SH-SY5Y (cell line): ENCODE results near the gene SKIC2.
"Not testable (repeated sequence)": the region's sequence is repeated elsewhere in the genome, so short reads cannot be mapped to it uniquely, and the experiment has no call there.

Experiments used
- GATA2 ChIP-seq: IDR thresholded peaks from 2 replicates; pipeline ENCODE4 v1.6.1; 2011; ENCODE audit warnings: mild to moderate bottlenecking, low read depth, low read length
- GATA3 ChIP-seq: IDR thresholded peaks from 2 replicates; pipeline ENCODE4 v1.6.1; 2011; ENCODE audit warnings: low read depth, mild to moderate bottlenecking, low read length, moderate library complexity

Gene SKIC2

DNA sequence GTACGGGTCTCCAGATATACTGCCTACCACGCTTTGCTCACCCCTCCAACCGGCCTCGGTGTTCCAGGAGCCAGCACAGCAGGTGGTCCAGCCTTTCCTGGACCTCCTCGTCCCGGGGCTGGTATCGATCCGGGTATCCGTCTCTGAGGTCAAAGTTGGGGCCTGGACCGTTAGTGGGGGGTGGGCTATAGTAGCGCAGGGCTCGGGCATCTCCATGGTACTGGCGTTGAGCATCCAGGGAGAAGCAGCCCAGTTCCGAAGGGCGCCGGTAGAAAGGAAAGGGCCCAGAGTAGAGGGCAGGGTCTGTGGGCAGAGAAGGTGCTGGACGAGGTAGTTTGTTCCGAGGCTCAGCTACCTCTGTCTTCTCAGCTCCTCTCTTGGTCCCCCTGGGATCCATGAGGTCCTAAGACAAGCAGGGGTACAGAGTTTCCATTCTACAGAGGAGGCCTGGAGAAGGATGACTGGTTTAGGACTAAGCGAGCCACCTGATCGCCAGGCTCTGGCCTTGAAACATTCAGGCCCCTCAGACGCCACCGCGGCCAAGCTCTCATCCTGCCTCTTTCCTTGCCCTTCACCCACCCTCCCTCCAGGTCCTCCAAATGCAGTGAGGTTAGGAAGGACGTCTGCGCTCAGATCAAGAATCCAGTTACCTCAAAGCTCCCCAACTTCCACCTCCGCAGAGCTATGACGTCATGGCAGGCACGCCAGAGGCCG, 12.5 kb downstream of the SKIC2 start:
- TF ChIP-seq GATA3, result no peak
- TF ChIP-seq GATA2, result no peak

DNA sequence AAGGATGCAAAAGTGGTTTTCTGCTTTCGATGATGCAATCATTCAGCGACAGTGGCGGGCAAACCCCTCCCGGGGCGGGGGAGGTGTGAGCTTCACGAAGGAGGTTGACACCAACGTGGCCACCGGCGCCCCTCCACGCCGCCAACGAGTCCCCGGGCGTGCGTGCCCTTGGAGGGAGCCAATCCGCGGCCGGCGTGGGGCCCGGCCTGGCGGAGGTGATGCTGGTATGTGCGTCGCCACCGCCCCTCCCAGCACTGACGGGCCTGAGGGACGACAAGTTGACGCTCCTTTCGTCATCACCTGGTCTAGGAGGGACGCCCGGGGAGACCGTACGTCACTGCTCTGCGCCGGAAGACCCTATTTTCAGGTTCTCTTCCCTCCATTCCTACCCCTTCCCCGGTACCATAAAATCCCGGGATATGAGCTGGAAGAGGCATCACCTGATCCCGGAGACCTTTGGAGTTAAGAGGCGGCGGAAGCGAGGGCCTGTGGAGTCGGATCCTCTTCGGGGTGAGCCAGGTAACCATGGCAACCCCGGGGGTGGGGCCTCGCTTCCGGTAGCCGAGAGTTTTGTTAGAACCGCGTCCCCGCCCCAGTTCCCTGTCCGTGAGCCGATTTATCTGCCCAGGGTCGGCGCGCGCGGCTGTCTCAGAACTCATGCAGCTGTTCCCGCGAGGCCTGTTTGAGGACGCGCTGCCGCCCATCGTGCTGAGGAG, 13.2 kb downstream of the SKIC2 start, which contains the start of gene DXO:
Gene DXO, minus strand, starts transcription at position 146 of the 716 bp plus-strand sequence. CDS start 463 bp downstream, outside the sequence.
- no peak for TF ChIP-seq GATA3
- no peak for TF ChIP-seq GATA2

- no peak for TF ChIP-seq GATA2
- no peak for TF ChIP-seq GATA3
Measured at GRCh38 chr6:31972709-31973350, 13.9 kb downstream of the SKIC2 start.

GRCh38 chr6:31977816-31978431, 18.9 kb downstream of the SKIC2 start:
- TF ChIP-seq GATA3 (no peak), GATA2 (no peak)

- TF ChIP-seq GATA2 (no peak), GATA3 (no peak)
Measured at GRCh38 chr6:31978831-31979230, 19.9 kb downstream of the SKIC2 start.

DNA sequence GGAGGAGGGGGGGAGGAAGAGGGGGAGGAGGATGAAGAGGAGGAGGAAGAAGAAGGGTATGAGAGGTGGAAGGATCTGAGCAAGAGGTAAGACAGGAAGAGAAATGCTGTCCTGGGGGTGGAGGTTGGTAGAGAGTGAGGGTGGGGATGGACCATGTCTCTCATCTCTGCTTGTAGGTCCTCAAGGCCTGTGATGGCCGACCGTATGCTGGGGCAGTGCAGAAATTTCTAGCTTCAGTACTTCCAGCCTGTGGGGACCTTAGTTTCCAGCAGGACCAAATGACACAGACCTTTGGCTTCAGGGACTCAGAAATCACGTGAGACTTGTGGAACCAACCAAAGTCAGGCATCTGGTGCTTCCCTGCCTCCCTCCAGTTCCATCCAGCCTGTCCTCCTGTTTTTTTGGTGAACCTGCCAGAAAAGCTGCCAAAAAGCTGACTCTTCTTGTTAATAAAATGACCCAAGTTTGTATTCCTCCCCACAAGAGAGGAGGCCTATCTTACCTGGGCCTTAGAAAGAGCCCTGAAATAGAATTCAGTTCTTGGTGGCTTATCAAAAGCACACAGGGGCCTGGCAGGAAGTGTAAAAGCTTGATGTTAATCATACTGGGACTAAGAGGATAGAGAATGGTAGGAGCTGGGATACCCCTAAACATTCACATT, 20.4 kb downstream of the SKIC2 start:
- TF ChIP-seq GATA3 (no peak), GATA2 (no peak)

- not testable (repeated sequence) for TF ChIP-seq GATA3, GATA2
Measured at GRCh38 chr6:31981744-31982143, 22.8 kb downstream of the SKIC2 start, which contains the start of gene C4A. C4A (plus strand) TSS chr6:31982057; CDS start chr6:31982108, 51 bp downstream.

DNA sequence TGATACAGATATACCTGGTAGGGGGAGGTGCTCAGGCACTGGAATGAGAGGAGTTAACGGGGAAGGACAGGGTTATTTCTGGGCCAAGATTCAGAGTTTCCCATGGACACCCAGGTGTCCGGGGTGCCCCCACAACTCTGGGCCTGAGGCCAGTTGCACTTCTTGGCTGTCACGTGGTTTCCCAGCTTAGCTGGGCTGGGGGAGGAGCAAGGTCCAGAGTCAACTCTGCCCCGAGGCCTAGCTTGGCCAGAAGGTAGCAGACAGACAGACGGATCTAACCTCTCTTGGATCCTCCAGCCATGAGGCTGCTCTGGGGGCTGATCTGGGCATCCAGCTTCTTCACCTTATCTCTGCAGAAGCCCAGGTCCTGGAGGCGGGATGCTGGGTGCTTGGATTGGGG, 55.6 kb downstream of the SKIC2 start, which contains the start of gene C4B:
Gene C4B, plus strand, starts transcription at position 249 of the 400 bp plus-strand sequence. Its CDS starts 51 bp downstream, at position 300.
- TF ChIP-seq GATA3, GATA2: not testable (repeated sequence)
